GM12891 (cell line): ENCODE measurements around the gene C15orf39.

Experiments used
- POLR2A ChIP-seq: IDR thresholded peaks from 2 replicates; pipeline ENCODE4 v1.6.1; 2011; ENCODE audit warnings: low read depth, low read length, control low read depth
- POLR2AphosphoS5 ChIP-seq: IDR thresholded peaks from 2 replicates; pipeline ENCODE4 v1.6.1; 2011; ENCODE audit warnings: low read depth, low read length, control low read depth
- POU2F2 ChIP-seq: IDR thresholded peaks from 2 replicates; pipeline ENCODE4 v1.6.1; 2011; ENCODE audit warnings: low read depth, mild to moderate bottlenecking, control low read depth, low read length, moderate library complexity
- SPI1 ChIP-seq: IDR thresholded peaks from 2 replicates; pipeline ENCODE4 v1.6.1; 2011; ENCODE audit warnings: low read depth, low read length, control low read depth

GRCh38 chr15:75206803-75207617, 5.3 kb downstream of the C15orf39 start:
- TF ChIP-seq POLR2A: no peak
- no peak for TF ChIP-seq POLR2AphosphoS5
- no peak for TF ChIP-seq POU2F2
- no peak for TF ChIP-seq SPI1
